ENCODE data around the gene FMR1.

DNA sequence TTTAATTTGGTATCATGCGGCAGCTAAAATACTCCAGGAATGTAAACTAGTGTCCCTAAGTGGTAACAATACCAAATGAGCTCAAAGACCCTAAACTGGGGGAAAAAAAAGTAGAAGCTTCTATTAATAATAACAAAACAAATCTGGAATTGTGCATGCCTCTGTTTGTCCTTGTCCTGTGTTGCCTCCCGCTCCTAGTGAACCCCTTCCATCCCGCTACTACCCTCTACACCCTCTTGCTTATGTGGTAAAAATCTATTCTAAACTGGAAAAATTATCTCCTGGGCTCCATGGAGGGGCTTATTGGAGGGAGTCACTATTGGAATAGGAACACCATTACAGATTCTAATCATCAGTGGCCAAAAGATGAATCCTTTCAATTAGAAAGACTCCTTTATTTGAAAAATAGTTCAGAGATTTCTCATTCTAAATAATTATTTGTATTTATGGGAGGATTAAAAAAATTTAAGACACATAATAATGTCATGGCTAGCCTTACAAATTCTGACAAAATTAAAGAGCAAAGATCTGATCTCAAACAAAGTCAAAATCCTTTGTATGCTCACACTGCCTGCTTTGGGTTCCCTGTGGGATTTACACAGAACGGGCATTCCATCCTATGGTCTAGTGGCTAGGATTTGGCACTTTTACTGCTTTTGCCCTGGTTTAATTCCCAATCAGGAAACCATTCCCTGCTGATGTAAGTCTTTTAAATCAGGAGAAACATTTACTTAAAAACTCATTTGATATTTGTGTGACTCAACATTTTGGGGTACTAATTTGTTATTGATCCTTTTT, 34.7 kb upstream of the FMR1 start:
- TF ChIP-seq, protein P1, sequence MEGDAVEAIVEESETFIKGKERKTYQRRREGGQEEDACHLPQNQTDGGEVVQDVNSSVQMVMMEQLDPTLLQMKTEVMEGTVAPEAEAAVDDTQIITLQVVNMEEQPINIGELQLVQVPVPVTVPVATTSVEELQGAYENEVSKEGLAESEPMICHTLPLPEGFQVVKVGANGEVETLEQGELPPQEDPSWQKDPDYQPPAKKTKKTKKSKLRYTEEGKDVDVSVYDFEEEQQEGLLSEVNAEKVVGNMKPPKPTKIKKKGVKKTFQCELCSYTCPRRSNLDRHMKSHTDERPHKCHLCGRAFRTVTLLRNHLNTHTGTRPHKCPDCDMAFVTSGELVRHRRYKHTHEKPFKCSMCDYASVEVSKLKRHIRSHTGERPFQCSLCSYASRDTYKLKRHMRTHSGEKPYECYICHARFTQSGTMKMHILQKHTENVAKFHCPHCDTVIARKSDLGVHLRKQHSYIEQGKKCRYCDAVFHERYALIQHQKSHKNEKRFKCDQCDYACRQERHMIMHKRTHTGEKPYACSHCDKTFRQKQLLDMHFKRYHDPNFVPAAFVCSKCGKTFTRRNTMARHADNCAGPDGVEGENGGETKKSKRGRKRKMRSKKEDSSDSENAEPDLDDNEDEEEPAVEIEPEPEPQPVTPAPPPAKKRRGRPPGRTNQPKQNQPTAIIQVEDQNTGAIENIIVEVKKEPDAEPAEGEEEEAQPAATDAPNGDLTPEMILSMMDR (IDR thresholded peaks at IDR 0.05): no peak
- no peak for TF ChIP-seq POLR2A (IDR thresholded peaks at IDR 0.05)

All from testis (tissue), 2 donors.